Keratinocyte (primary cell): Measurements from ENCODE around the gene MRGPRD. TPM values are rescaled to one million over a fixed set of nuclear protein-coding genes. Genes with fewer than 3 reads are reported as not detected.

Experiments used
- DNase-seq: peaks from one replicate; pipeline ENCODE4 v3.0.0-alpha.2; 2011; ENCODE audit warnings: low read depth, missing footprints, low spot score
- FAIRE-seq: peaks from 2 replicates; lab custom pipeline; 2011; peaks lifted over from hg19 to GRCh38; lab: Jason Lieb, UNC
- H2AFZ ChIP-seq: 2 replicates; pipeline ENCODE4 v1.6.0; 2012; ENCODE audit warnings: low read length, control low read depth, inconsistent platforms; ENCODE audit not compliant: control insufficient read depth
- H3K27ac ChIP-seq: 2 replicates; pipeline ENCODE4 v1.5.1; 2011; ENCODE audit warnings: low read length; ENCODE audit not compliant: control insufficient read depth, insufficient read depth
- H3K27me3 ChIP-seq: 3 replicates; pipeline ENCODE4 v1.6.0; 2011; ENCODE audit warnings: low read length; ENCODE audit not compliant: control insufficient read depth, insufficient read depth; ENCODE audit errors: extremely low read depth
- H3K36me3 ChIP-seq, 2 experiments: 2 replicates in 1 of 2; 3 replicates in 1 of 2; pipeline ENCODE4 v1.5.1; 2011; ENCODE audit warnings: low read length in 2 of 2, mild to moderate bottlenecking in 1 of 2; ENCODE audit not compliant: control insufficient read depth in 2 of 2, insufficient read depth in 2 of 2; ENCODE audit errors: extremely low read depth in 1 of 2
- H3K4me1 ChIP-seq: 3 replicates; pipeline ENCODE4 v1.5.1; 2011; ENCODE audit warnings: low read length; ENCODE audit not compliant: control insufficient read depth, insufficient read depth; ENCODE audit errors: extremely low read depth
- H3K4me2 ChIP-seq: 3 replicates; pipeline ENCODE4 v1.6.0; 2011; ENCODE audit warnings: low read depth, low read length; ENCODE audit not compliant: control insufficient read depth, insufficient read depth; ENCODE audit errors: extremely low read depth
- H3K4me3 ChIP-seq, 3 experiments: fragments of 200-600 bp in 1 of 3; sonication (generic) in 1 of 3; 2 replicates in 2 of 3; 3 replicates in 1 of 3; pipeline ENCODE4 v1.5.1; 2011 to 2016; ENCODE audit warnings: low read length in 3 of 3, mild to moderate bottlenecking in 3 of 3, control low read depth in 2 of 3, inconsistent platforms in 1 of 3, low read depth in 1 of 3, mixed read lengths in 1 of 3, mixed run types in 1 of 3, moderate library complexity in 1 of 3; ENCODE audit not compliant: control insufficient read depth in 2 of 3, insufficient read depth in 2 of 3; ENCODE audit errors: extremely low read depth in 1 of 3
- H3K79me2 ChIP-seq: 2 replicates; pipeline ENCODE4 v1.6.0; 2012; ENCODE audit warnings: low read length; ENCODE audit not compliant: control insufficient read depth, insufficient read depth
- H3K9ac ChIP-seq: 3 replicates; pipeline ENCODE4 v1.6.0; 2011; ENCODE audit warnings: low read length; ENCODE audit not compliant: control insufficient read depth, insufficient read depth; ENCODE audit errors: extremely low read depth
- H3K9me1 ChIP-seq: 3 replicates; pipeline ENCODE4 v1.6.0; 2011; ENCODE audit warnings: low read length; ENCODE audit not compliant: control insufficient read depth, insufficient read depth; ENCODE audit errors: extremely low read depth
- H3K9me3 ChIP-seq: 2 replicates; pipeline ENCODE4 v1.5.1; 2012; ENCODE audit warnings: low read depth, low read length; ENCODE audit not compliant: control insufficient read depth
- H4K20me1 ChIP-seq: 3 replicates; pipeline ENCODE4 v1.6.0; 2011; ENCODE audit warnings: low read length; ENCODE audit not compliant: control insufficient read depth, insufficient read depth; ENCODE audit errors: extremely low read depth
- CTCF ChIP-seq, 3 experiments: IDR thresholded peaks in 1 of 3; conservative IDR thresholded peaks in 1 of 3; optimal IDR thresholded peaks in 1 of 3; 2 replicates in 2 of 3; 3 replicates in 1 of 3; pipeline versions ENCODE3 to v1.5.1; 2011; ENCODE audit warnings: low read length in 3 of 3, mild to moderate bottlenecking in 3 of 3, moderate library complexity in 2 of 3, control low read depth in 1 of 3, inconsistent platforms in 1 of 3; ENCODE audit not compliant: insufficient read depth in 2 of 3; ENCODE audit errors: extremely low read depth in 1 of 3
- EZH2 ChIP-seq: IDR thresholded peaks from one replicate; pipeline ENCODE4 v1.6.1; 2012; ENCODE audit warnings: inconsistent platforms, mild to moderate bottlenecking, low read length, moderate library complexity
- dilution Hi-C: fragments of 300-500 bp; cut with MboI; formaldehyde crosslinking; loops from one replicate; pipeline ENCODE4 v1.7.0; 2020; ENCODE audit warnings: low sequenced_read_pairs; ENCODE audit not compliant: extremely low pct_ligation_motif_present
- polyA plus RNA-seq, 5 experiments: library from polyadenylated mRNA; depleted of rRNA in 3 of 5; stranded (reverse) in 3 of 5; stranded (forward) in 1 of 5; unstranded in 1 of 5; fragments of >200 nt; gene quantifications; 1 replicate in 1 of 5; 2 replicates in 3 of 5; 3 replicates in 1 of 5; pipeline versions ENCODE4 v1.2.1 to v1.2.3, GENCODE V29; 2011 to 2012; ENCODE audit warnings: missing spikeins in 2 of 5, low read depth in 1 of 5, low replicate concordance in 1 of 5

MRGPRD gene
- polyA plus RNA-seq, 1 donor (not counting 4 experiments of a cell fraction or from before 2014, with no cell fraction given) = not detected

GRCh38 chr11:68936358-68936636, 44.5 kb downstream of the MRGPRD start:
- Histone ChIP-seq H3K9me1 (no peaks in the 10 kb centered on the region), H3K79me2 (no peaks in the 10 kb centered on the region), H2AFZ (no peak overlapping the region), H3K9ac (no peak overlapping the region), H3K27ac (no peak overlapping the region), H3K4me2 (no peak overlapping the region), H3K4me1 (no peaks in the 10 kb centered on the region), H4K20me1 (no peaks in the 10 kb centered on the region), H3K36me3 (peaks cover 18 to 26% of the 10 kb centered on the region in 2 experiments), H3K9me3 (no peaks in the 10 kb centered on the region), H3K4me3 (no peak overlapping the region), H3K27me3 (no peaks in the 10 kb centered on the region)
- dilution Hi-C loops = no loop called here
- no peak for DNase-seq
- TF ChIP-seq EZH2 (no peak), CTCF (optimal IDR thresholded peaks at IDR 0.05 in 1 of 3, IDR thresholded peaks at IDR 0.05 in 1 of 3, conservative IDR thresholded peaks at IDR 0.05 in 1 of 3; ENCODE audit: extremely low read depth in 1 of 3, insufficient read depth in 2 of 3, low read length in 3 of 3) (no peak)
- FAIRE-seq = no peak

GRCh38 chr11:68935516-68936357, 45.0 kb downstream of the MRGPRD start:
- no peaks in the 10 kb centered on the region for H3K4me1 ChIP-seq
- H3K9me3 ChIP-seq = no peaks in the 10 kb centered on the region
- H3K9me1 ChIP-seq = no peaks in the 10 kb centered on the region
- H3K4me2 ChIP-seq = no peak overlapping the region
- no peak overlapping the region for H3K9ac ChIP-seq
- dilution Hi-C loops = no loop called here
- H4K20me1 ChIP-seq = no peaks in the 10 kb centered on the region
- no peak overlapping the region for H3K27ac ChIP-seq
- TF ChIP-seq EZH2 (no peak), CTCF (optimal IDR thresholded peaks at IDR 0.05 in 1 of 3, IDR thresholded peaks at IDR 0.05 in 1 of 3, conservative IDR thresholded peaks at IDR 0.05 in 1 of 3; ENCODE audit: extremely low read depth in 1 of 3, insufficient read depth in 2 of 3, low read length in 3 of 3) (no peak)
- FAIRE-seq (no peak), DNase-seq (no peak)
- no peaks in the 10 kb centered on the region for H3K27me3 ChIP-seq
- H2AFZ ChIP-seq = no peak overlapping the region
- no peak overlapping the region for H3K4me3 ChIP-seq
- peaks cover 18 to 29% of the 10 kb centered on the region in 2 experiments for H3K36me3 ChIP-seq
- no peaks in the 10 kb centered on the region for H3K79me2 ChIP-seq
